Left ventricle myocardium superior (tissue), 1 donor: ENCODE measurements around the gene IL26. TPM values are rescaled to one million over a fixed set of nuclear protein-coding genes. Genes with fewer than 3 reads are reported as not detected.
A peak's percentile ranks its signal among the peaks of the same experiment; 100 is the strongest.

Experiments
- ATAC-seq: fragments of 200-7000 bp; cut with Tn5 transposase; one replicate; pipeline ENCODE4 v1.9.1; 2020; ENCODE audit warnings: mild to moderate bottlenecking, moderate library complexity
- DNase-seq: peaks from one replicate; pipeline ENCODE4 v3.0.0-alpha.2; 2020
- intact Hi-C: fragments of 100-400 bp; cut with micrococcal nuclease; formaldehyde crosslinking; loops from one replicate; pipeline ENCODE4 v1.11.0; 2022
- total RNA-seq: library from RNA; stranded (reverse); fragmentation: NEBNext Ultra II Directional; extraction: Animal tissue kit (Norgen Biotek cat#: 25700); gene quantifications from one replicate; pipeline ENCODE4 v1.2.1, GENCODE V29; 2021
- donor health status: DM: no; HTN: yes; CAD: no; lungs with severe emphysema.

Gene IL26
- total RNA-seq, 1 donor from 2014 or later, result not detected

GRCh38 chr12:68242777-68243176 lies 17.2 kb upstream of the IL26 start:
- ATAC-seq (no peak), DNase-seq (no peak)
- intact Hi-C loops, result no loop called here

- DNase-seq, result no peak
- peak; percentile 76 for ATAC-seq
- intact Hi-C loops, result no loop called here
Observed at GRCh38 chr12:68240975-68241374, 15.4 kb upstream of the IL26 start.

- intact Hi-C loops, result no loop called here
- ATAC-seq, result peak; percentile 34
Observed at GRCh38 chr12:68240079-68240478, 14.5 kb upstream of the IL26 start.

GRCh38 chr12:68239309-68239982 lies 13.8 kb upstream of the IL26 start:
- ATAC-seq (no peak), DNase-seq (no peak)
- intact Hi-C loops, result loop anchor here (5.0 kb wide), 1 partner anchor 83 kb away; no protein-coding TSS in a partner anchor

More at GRCh38 chr12:68240079-68240478, 14.5 kb upstream of the IL26 start:
- no peak for DNase-seq

- ATAC-seq, result peak; percentile 41
- no peak for DNase-seq
- intact Hi-C loops, result loop anchor here (5.0 kb wide), 1 partner anchor 85 kb away; no protein-coding TSS in a partner anchor
Observed at GRCh38 chr12:68237619-68238018, 12.0 kb upstream of the IL26 start.

GRCh38 chr12:68237078-68237477 lies 11.5 kb upstream of the IL26 start:
- ATAC-seq (no peak), DNase-seq (no peak)
- intact Hi-C loops, result loop anchor here (5.0 kb wide), 1 partner anchor 85 kb away; no protein-coding TSS in a partner anchor

- DNase-seq (no peak), ATAC-seq (peak; percentile 64)
- intact Hi-C loops, result loop anchor here (5.0 kb wide), 1 partner anchor 86 kb away; no protein-coding TSS in a partner anchor
Observed at GRCh38 chr12:68236421-68237059, 10.9 kb upstream of the IL26 start.

- DNase-seq (no peak), ATAC-seq (no peak)
- intact Hi-C loops, result loop anchor here (5.0 kb wide), 1 partner anchor 87 kb away; no protein-coding TSS in a partner anchor
Observed at GRCh38 chr12:68235576-68235975, 10.0 kb upstream of the IL26 start.

GRCh38 chr12:68234140-68234539 lies 8.5 kb upstream of the IL26 start:
- intact Hi-C loops, result no loop called here
- DNase-seq, result no peak
- ATAC-seq, result no peak

- intact Hi-C loops, result no loop called here
- DNase-seq, result no peak
- ATAC-seq, result no peak
Observed at GRCh38 chr12:68233498-68233897, 7.9 kb upstream of the IL26 start.

- no peak for ATAC-seq
Observed at GRCh38 chr12:68231691-68232090, 6.1 kb upstream of the IL26 start.

GRCh38 chr12:68231229-68231628 lies 5.6 kb upstream of the IL26 start:
- DNase-seq (no peak), ATAC-seq (no peak)
- intact Hi-C loops, result no loop called here

More at GRCh38 chr12:68231691-68232090, 6.1 kb upstream of the IL26 start:
- DNase-seq, result no peak
- intact Hi-C loops, result no loop called here

GRCh38 chr12:68229956-68230355 lies 4.3 kb upstream of the IL26 start:
- ATAC-seq, result no peak
- intact Hi-C loops, result no loop called here
- no peak for DNase-seq

- DNase-seq, result no peak
- intact Hi-C loops, result no loop called here
- ATAC-seq, result no peak
Observed at GRCh38 chr12:68227356-68227755, 1.7 kb upstream of the IL26 start.

GRCh38 chr12:68224613-68225285 lies 861 bp downstream of the IL26 start:
- ATAC-seq, result no peak
- intact Hi-C loops, result loop anchor here (5.0 kb wide), 1 partner anchor 93 kb away; no protein-coding TSS in a partner anchor
- DNase-seq, result no peak

- intact Hi-C loops, result loop anchor here (5.0 kb wide), 1 partner anchor 94 kb away; no protein-coding TSS in a partner anchor
- DNase-seq (peak; percentile 69), ATAC-seq (peak; percentile 98)
Observed at GRCh38 chr12:68223067-68223747, 2.4 kb downstream of the IL26 start.

GRCh38 chr12:68222326-68222725 lies 3.3 kb downstream of the IL26 start:
- intact Hi-C loops, result loop anchor here (5.0 kb wide), 1 partner anchor 95 kb away; no protein-coding TSS in a partner anchor
- ATAC-seq (peak; percentile 17), DNase-seq (no peak)

GRCh38 chr12:68221497-68221896 lies 4.1 kb downstream of the IL26 start:
- intact Hi-C loops, result loop anchor here (5.0 kb wide), 1 partner anchor 96 kb away; no protein-coding TSS in a partner anchor
- ATAC-seq (no peak), DNase-seq (no peak)

- no peak for DNase-seq
- intact Hi-C loops, result no loop called here
- no peak for ATAC-seq
Observed at GRCh38 chr12:68210875-68211274, 14.7 kb downstream of the IL26 start.
